HG03565 (cell line): Measurements from ENCODE around the gene PLIN5.

Source experiments
- ATAC-seq: cut with Tn5 transposase; IDR thresholded peaks from one replicate; pipeline ENCODE4 v1.9.1; 2021; ENCODE audit warnings: mild to moderate bottlenecking, moderate library complexity; ENCODE audit not compliant: unreplicated experiment

Gene PLIN5

GRCh38 chr19:4524808-4525562 is 10.0 kb downstream of the PLIN5 start:
- no peak for ATAC-seq

- ATAC-seq, result no peak
Observed at GRCh38 chr19:4523306-4524110, 11.5 kb downstream of the PLIN5 start.

- no peak for ATAC-seq
Observed at GRCh38 chr19:4522291-4523002, 12.6 kb downstream of the PLIN5 start.

- no peak for ATAC-seq
Observed at GRCh38 chr19:4521888-4522242, 13.2 kb downstream of the PLIN5 start.

- ATAC-seq, result no peak
Observed at GRCh38 chr19:4521170-4521887, 13.7 kb downstream of the PLIN5 start.

GRCh38 chr19:4519521-4520277 is 15.3 kb downstream of the PLIN5 start:
- no peak for ATAC-seq

- no peak for ATAC-seq
Observed at GRCh38 chr19:4519172-4519496, 15.9 kb downstream of the PLIN5 start.

GRCh38 chr19:4518345-4519171 is 16.5 kb downstream of the PLIN5 start, which contains the start of gene PLIN4:
PLIN4 (minus strand) TSS chr19:4518486; CDS start chr19:4518272, 214 bp downstream.
- no peak for ATAC-seq

GRCh38 chr19:4517451-4518057 is 17.5 kb downstream of the PLIN5 start:
- ATAC-seq, result no peak

GRCh38 chr19:4516939-4517300 is 18.1 kb downstream of the PLIN5 start:
- no peak for ATAC-seq

- no peak for ATAC-seq
Observed at GRCh38 chr19:4516199-4516938, 18.7 kb downstream of the PLIN5 start.

- no peak for ATAC-seq
Observed at GRCh38 chr19:4515732-4516131, 19.3 kb downstream of the PLIN5 start.

GRCh38 chr19:4513248-4513647 is 21.8 kb downstream of the PLIN5 start:
- ATAC-seq, result no peak

GRCh38 chr19:4512070-4512469 is 23.0 kb downstream of the PLIN5 start:
- no peak for ATAC-seq

- no peak for ATAC-seq
Observed at GRCh38 chr19:4511300-4512054, 23.5 kb downstream of the PLIN5 start.

GRCh38 chr19:4510435-4511255 is 24.4 kb downstream of the PLIN5 start:
- ATAC-seq, result no peak

- no peak for ATAC-seq
Observed at GRCh38 chr19:4508698-4509097, 26.3 kb downstream of the PLIN5 start.
